Liver (tissue), 9 donors: ENCODE data around the gene PLA2G6. TPM values are rescaled to one million over a fixed set of nuclear protein-coding genes. Genes with fewer than 3 reads are reported as not detected.

Experiments used
- DNase-seq: peaks from one replicate; pipeline ENCODE4 v3.0.0-alpha.2; 2017; ENCODE audit warnings: low spot score
- H3K27ac ChIP-seq, 2 donors: one replicate each; pipeline ENCODE4 v1.7.0; 2013; ENCODE audit warnings: inconsistent platforms in 2 of 2, low read length in 2 of 2, control low read depth in 1 of 2, low read depth in 1 of 2, mild to moderate bottlenecking in 1 of 2
- H3K27me3 ChIP-seq, 4 donors: one replicate each; pipeline versions ENCODE4 v1.6.1 to v1.7.0; 2013; ENCODE audit warnings: low read length in 3 of 4, inconsistent platforms in 1 of 4, mild to moderate bottlenecking in 1 of 4, moderate library complexity in 1 of 4; ENCODE audit not compliant: control insufficient read depth in 4 of 4, insufficient read depth in 4 of 4
- H3K36me3 ChIP-seq, 4 donors: one replicate each; pipeline versions ENCODE4 v1.6.1 to v1.7.0; 2013; ENCODE audit warnings: low read length in 3 of 4, mild to moderate bottlenecking in 3 of 4, low read depth in 1 of 4, moderate library complexity in 1 of 4; ENCODE audit not compliant: control insufficient read depth in 4 of 4, insufficient read depth in 3 of 4
- H3K4me1 ChIP-seq, 4 donors: one replicate each; pipeline versions ENCODE4 v1.6.1 to v1.7.0; 2013; ENCODE audit warnings: low read length in 3 of 4, mild to moderate bottlenecking in 3 of 4, moderate library complexity in 1 of 4; ENCODE audit not compliant: control insufficient read depth in 4 of 4, insufficient read depth in 4 of 4
- H3K4me3 ChIP-seq, 3 donors: one replicate each; pipeline versions ENCODE4 v1.6.1 to v1.7.0; 2013; ENCODE audit warnings: low read length in 3 of 3, control low read depth in 1 of 3, low read depth in 1 of 3, mild to moderate bottlenecking in 1 of 3
- H3K9ac ChIP-seq, 2 donors: one replicate each; pipeline ENCODE4 v1.7.0; 2013; ENCODE audit warnings: low read length in 2 of 2, mild to moderate bottlenecking in 2 of 2, moderate library complexity in 2 of 2, control low read depth in 1 of 2, low read depth in 1 of 2
- H3K9me3 ChIP-seq, 4 donors: one replicate each; pipeline versions ENCODE4 v1.6.1 to v1.7.0; 2013; ENCODE audit warnings: low read length in 3 of 4; ENCODE audit not compliant: control insufficient read depth in 4 of 4
- ATF3 ChIP-seq: IDR thresholded peaks from 2 replicates; pipeline ENCODE4 v1.6.1; 2016; ENCODE audit warnings: antibody characterized with exemption
- CTCF ChIP-seq: fragments of 150-350 bp; IDR thresholded peaks from 2 replicates; pipeline ENCODE4 v1.5.1; 2017; ENCODE audit warnings: improper control_type of control experiment, low read depth, low read length; ENCODE audit not compliant: missing input control
- EGR1 ChIP-seq, 2 donors: IDR thresholded peaks; 2 replicates each; pipeline ENCODE4 v1.6.1; 2016 to 2018; ENCODE audit warnings: antibody characterized with exemption in 2 of 2, low read depth in 2 of 2
- FOXA1 ChIP-seq: IDR thresholded peaks from 2 replicates; pipeline ENCODE4 v1.6.1; 2016; ENCODE audit warnings: antibody characterized with exemption
- FOXA2 ChIP-seq: IDR thresholded peaks from 2 replicates; pipeline ENCODE4 v1.6.1; 2016; ENCODE audit warnings: antibody characterized with exemption
- GABPA ChIP-seq, 2 donors: IDR thresholded peaks in 1 of 2; conservative IDR thresholded peaks in 1 of 2; 2 replicates each; pipeline ENCODE4 v1.6.1; 2016; ENCODE audit warnings: antibody characterized with exemption in 2 of 2, mild to moderate bottlenecking in 1 of 2, moderate library complexity in 1 of 2
- HNF4A ChIP-seq, 2 donors: conservative IDR thresholded peaks; 2 replicates each; pipeline ENCODE4 v1.6.1; 2016; ENCODE audit warnings: antibody characterized with exemption in 2 of 2, mild to moderate bottlenecking in 2 of 2
- HNF4G ChIP-seq: IDR thresholded peaks from 2 replicates; pipeline ENCODE4 v1.6.1; 2016; ENCODE audit warnings: antibody characterized with exemption
- JUND ChIP-seq, 2 donors: IDR thresholded peaks; 2 replicates each; pipeline ENCODE4 v1.6.1; 2016; ENCODE audit warnings: antibody characterized with exemption in 2 of 2
- MAX ChIP-seq: IDR thresholded peaks from 2 replicates; pipeline ENCODE4 v1.6.1; 2016; ENCODE audit warnings: antibody characterized with exemption
- NR2F2 ChIP-seq: IDR thresholded peaks from 2 replicates; pipeline ENCODE4 v1.6.1; 2016; ENCODE audit warnings: antibody characterized with exemption
- RAD21 ChIP-seq, 2 donors: IDR thresholded peaks; 2 replicates each; pipeline ENCODE4 v1.6.1; 2016; ENCODE audit warnings: antibody characterized with exemption in 2 of 2, mild to moderate bottlenecking in 2 of 2
- REST ChIP-seq: IDR thresholded peaks from 2 replicates; pipeline ENCODE4 v1.6.1; 2016; ENCODE audit warnings: antibody characterized with exemption, mild to moderate bottlenecking
- RXRA ChIP-seq, 2 donors: IDR thresholded peaks; 2 replicates each; pipeline ENCODE4 v1.6.1; 2017 to 2018; ENCODE audit warnings: antibody characterized with exemption in 2 of 2, mild to moderate bottlenecking in 1 of 2
- SP1 ChIP-seq: IDR thresholded peaks from 2 replicates; pipeline ENCODE4 v1.6.1; 2018; ENCODE audit warnings: antibody characterized with exemption, mild to moderate bottlenecking
- TAF1 ChIP-seq: conservative IDR thresholded peaks from 2 replicates; pipeline ENCODE4 v1.6.1; 2016; ENCODE audit warnings: antibody characterized with exemption, mild to moderate bottlenecking
- YY1 ChIP-seq: IDR thresholded peaks from 2 replicates; pipeline ENCODE4 v1.6.1; 2016; ENCODE audit warnings: antibody characterized with exemption, mild to moderate bottlenecking
- ZBTB33 ChIP-seq: IDR thresholded peaks from 2 replicates; pipeline ENCODE4 v1.6.1; 2016; ENCODE audit warnings: antibody characterized with exemption
- WGBS: extraction: QIAGEN DNeasy Blood & Tissue Kit; methylation state at CpG from one replicate; pipeline ENCODE4 v1.1.7; 2013; 5-methylcytosine and 5-hydroxymethylcytosine counted together
- polyA plus RNA-seq, 2 donors: library from polyadenylated mRNA; stranded (reverse) in 1 of 2; unstranded in 1 of 2; fragments of 200-250 nt in 1 of 2; fragments of >200 nt in 1 of 2; fragmentation: Nextera tagmentation in 1 of 2; extraction: Ambion mirVana in 1 of 2; gene quantifications; one replicate each; pipeline versions ENCODE4 v1.2.1 to v1.2.3, GENCODE V29; 2013 to 2015
- total RNA-seq, 2 donors: library from RNA; depleted of rRNA; stranded (reverse); fragments of >200 nt; gene quantifications; one replicate each; pipeline ENCODE4 v1.2.3, GENCODE V29; 2014
- donor health status: healthy.
- donor health status: healthy.
- donor health status: healthy.
- donor health status: healthy.
- donor health status: healthy.

The PLA2G6 gene
- total and polyA plus RNA-seq, 4 donors, result 5.7 to 9.0 (median 7.2) TPM

- no peak for TF ChIP-seq FOXA1
- no peak for TF ChIP-seq ATF3
- peak; percentile 89 to 97 for TF ChIP-seq RAD21 (IDR thresholded peaks at IDR 0.05)
- TF ChIP-seq SP1, result peak; percentile 8
- TF ChIP-seq HNF4A (conservative IDR thresholded peaks at IDR 0.05), result no peak
- no peak for TF ChIP-seq HNF4G
- no peak for TF ChIP-seq JUND (IDR thresholded peaks at IDR 0.05)
- no peak for TF ChIP-seq MAX
- TF ChIP-seq NR2F2, result no peak
- no peak for TF ChIP-seq ZBTB33
- no peak for TF ChIP-seq EGR1 (IDR thresholded peaks at IDR 0.05; ENCODE audit: low read depth in 2 of 2)
- TF ChIP-seq FOXA2, result no peak
- TF ChIP-seq REST, result no peak
- TF ChIP-seq GABPA (IDR thresholded peaks at IDR 0.05 in 1 of 2, conservative IDR thresholded peaks at IDR 0.05 in 1 of 2), result no peak
- TF ChIP-seq YY1, result no peak
- peak; percentile 91 for TF ChIP-seq CTCF
- peak in 1 of 2 donors; percentile 43 for TF ChIP-seq RXRA (IDR thresholded peaks at IDR 0.05)
- no peak for TF ChIP-seq TAF1
- Histone ChIP-seq H3K27me3 (no peaks in the 10 kb centered on the region), H3K9ac (no peak overlapping the region), H3K4me1 (peaks cover 0 to 10% (median 3%) of the 10 kb centered on the region in 4 donors), H3K36me3 (peaks cover 0 to 2% (median 0%) of the 10 kb centered on the region in 4 donors), H3K4me3 (no peak overlapping the region), H3K27ac (no peak overlapping the region), H3K9me3 (no peaks in the 10 kb centered on the region)
- DNase-seq, result peak; percentile 91
- WGBS, result 57% methylated on average over 32 of the region's 32 CpGs
These were observed 66.9 kb downstream of the PLA2G6 start for GRCh38 chr22:38114484-38115398.
